PC-3 (cell line): ENCODE measurements around the gene PLXNA4. TPM values are rescaled to one million over a fixed set of nuclear protein-coding genes. Genes with fewer than 3 reads are reported as not detected.

ENCODE experiments used
- ATAC-seq: fragments of 200-7000 bp; cut with Tn5 transposase; 2 replicates; pipeline ENCODE4 v1.9.1; 2020; ENCODE audit warnings: mild to moderate bottlenecking, moderate library complexity
- BruUV-seq: library from RNA; stranded (reverse); fragments of 400-500 nt; replicated peaks from 2 replicates; lab custom pipeline; 2021; lab: Mats Ljungman, UMichigan
- CTCF ChIA-PET: fragments of 300-600 bp; sonication (Branson Sonifier 250); formaldehyde crosslinking; loops from one replicate; lab custom pipeline; 2022; ENCODE audit warnings: antibody characterized with exemption; lab: Charles Lee
- POLR2A ChIA-PET: fragments of 300-600 bp; sonication (Branson Sonifier 250); formaldehyde crosslinking; loops from one replicate; lab custom pipeline; 2022; ENCODE audit warnings: antibody characterized with exemption; ENCODE audit not compliant: unreplicated experiment; lab: Charles Lee
- DNase-seq: peaks from one replicate; pipeline ENCODE4 v3.0.0-alpha.2; 2015
- H2AFZ ChIP-seq: fragments of 300-600 bp; sonication (generic); 2 replicates; pipeline ENCODE4 v1.6.0; 2016; ENCODE audit warnings: antibody characterized with exemption, low read length
- H3F3A ChIP-seq: fragments of 300-600 bp; sonication (generic); one replicate; pipeline ENCODE4 v1.6.0; 2017; ENCODE audit warnings: antibody characterized with exemption, low read length, control low read depth, mild to moderate bottlenecking; ENCODE audit not compliant: unreplicated experiment
- H3K27ac ChIP-seq: fragments of 300-600 bp; sonication (generic); 2 replicates; pipeline ENCODE4 v1.5.1; 2016; ENCODE audit warnings: mild to moderate bottlenecking, low read length
- H3K27me3 ChIP-seq: fragments of 300-600 bp; sonication (generic); 2 replicates; pipeline ENCODE4 v1.6.1; 2016; ENCODE audit warnings: low read length, mixed read lengths
- H3K36me3 ChIP-seq: fragments of 300-600 bp; sonication (generic); 2 replicates; pipeline ENCODE4 v1.6.1; 2016; ENCODE audit warnings: low read depth, mixed run types, low read length, mixed read lengths
- H3K4me1 ChIP-seq: fragments of 300-600 bp; sonication (generic); 2 replicates; pipeline ENCODE4 v1.5.1; 2016; ENCODE audit warnings: low read length; ENCODE audit not compliant: insufficient read depth
- H3K4me2 ChIP-seq: fragments of 300-600 bp; sonication (generic); 2 replicates; pipeline ENCODE4 v1.6.0; 2016; ENCODE audit warnings: low read length
- H3K4me3 ChIP-seq: fragments of 300-600 bp; sonication (generic); 2 replicates; pipeline ENCODE4 v1.5.1; 2016; ENCODE audit warnings: mild to moderate bottlenecking, low read length, mixed read lengths
- H3K79me2 ChIP-seq: fragments of 300-600 bp; sonication (generic); 2 replicates; pipeline ENCODE4 v1.6.1; 2017; ENCODE audit warnings: low read length, mixed read lengths
- H3K9ac ChIP-seq: fragments of 300-600 bp; sonication (generic); 2 replicates; pipeline ENCODE4 v1.6.0; 2016; ENCODE audit warnings: mild to moderate bottlenecking, low read length
- H3K9me2 ChIP-seq: fragments of 300-600 bp; sonication (generic); replicated peaks from 2 replicates; pipeline ENCODE4 v1.6.1; 2016; ENCODE audit warnings: mixed run types, low read length, mixed read lengths
- H3K9me3 ChIP-seq: fragments of 300-600 bp; sonication (generic); 2 replicates; pipeline ENCODE4 v1.6.1; 2016; ENCODE audit warnings: low read length, mixed read lengths
- H4K20me1 ChIP-seq: fragments of 300-600 bp; sonication (generic); 2 replicates; pipeline ENCODE4 v1.6.1; 2016; ENCODE audit warnings: low read length, mixed read lengths
- EZH2 ChIP-seq: fragments of 300-600 bp; sonication (generic); IDR thresholded peaks from one replicate; pipeline ENCODE4 v1.6.1; 2017; ENCODE audit warnings: antibody characterized with exemption, mild to moderate bottlenecking, low read length; ENCODE audit not compliant: unreplicated experiment
- EZH2phosphoT487 ChIP-seq: fragments of 300-600 bp; sonication (generic); IDR thresholded peaks from 2 replicates; pipeline ENCODE4 v1.6.1; 2018; ENCODE audit warnings: mild to moderate bottlenecking, antibody characterized with exemption, low read length, borderline replicate concordance
- intact Hi-C: fragments of 100-400 bp; cut with micrococcal nuclease; formaldehyde crosslinking; loops from 2 replicates; pipeline ENCODE4 v1.9.0; 2023
- total RNA-seq: library from RNA; depleted of rRNA; stranded (reverse); fragments of >200 nt; gene quantifications from 2 replicates; pipeline ENCODE4 v1.2.3, GENCODE V29; 2014
- TF ChIP-seq, protein P1 (sequence below): fragments of 300-600 bp; sonication (generic); conservative IDR thresholded peaks from 2 replicates; pipeline ENCODE4 v1.5.1; 2017; ENCODE audit warnings: antibody characterized with exemption, low read depth, mild to moderate bottlenecking, low read length

PLXNA4 gene
- total RNA-seq, 1 experiment from 2014 or later, result 1.2 TPM

- Histone ChIP-seq H3K9me3 (no peaks in the 10 kb centered on the region), H3K27ac (no peak overlapping the region), H3F3A (no peaks in the 10 kb centered on the region), H2AFZ (no peak overlapping the region), H3K4me3 (no peak overlapping the region), H3K4me2 (no peak overlapping the region), H3K36me3 (no peaks in the 10 kb centered on the region), H3K27me3 (no peaks in the 10 kb centered on the region), H3K9ac (no peak overlapping the region), H3K4me1 (peaks cover 15% of the 10 kb centered on the region), H4K20me1 (no peaks in the 10 kb centered on the region), H3K9me2 (no peaks in the 10 kb centered on the region), H3K79me2 (no peaks in the 10 kb centered on the region)
- ChIA-PET CTCF (no interaction called here), POLR2A (no interaction called here)
- no peak for ATAC-seq
- intact Hi-C loops, result no loop called here
- BruUV-seq, result no TSS peak
- TF ChIP-seq, protein P1, sequence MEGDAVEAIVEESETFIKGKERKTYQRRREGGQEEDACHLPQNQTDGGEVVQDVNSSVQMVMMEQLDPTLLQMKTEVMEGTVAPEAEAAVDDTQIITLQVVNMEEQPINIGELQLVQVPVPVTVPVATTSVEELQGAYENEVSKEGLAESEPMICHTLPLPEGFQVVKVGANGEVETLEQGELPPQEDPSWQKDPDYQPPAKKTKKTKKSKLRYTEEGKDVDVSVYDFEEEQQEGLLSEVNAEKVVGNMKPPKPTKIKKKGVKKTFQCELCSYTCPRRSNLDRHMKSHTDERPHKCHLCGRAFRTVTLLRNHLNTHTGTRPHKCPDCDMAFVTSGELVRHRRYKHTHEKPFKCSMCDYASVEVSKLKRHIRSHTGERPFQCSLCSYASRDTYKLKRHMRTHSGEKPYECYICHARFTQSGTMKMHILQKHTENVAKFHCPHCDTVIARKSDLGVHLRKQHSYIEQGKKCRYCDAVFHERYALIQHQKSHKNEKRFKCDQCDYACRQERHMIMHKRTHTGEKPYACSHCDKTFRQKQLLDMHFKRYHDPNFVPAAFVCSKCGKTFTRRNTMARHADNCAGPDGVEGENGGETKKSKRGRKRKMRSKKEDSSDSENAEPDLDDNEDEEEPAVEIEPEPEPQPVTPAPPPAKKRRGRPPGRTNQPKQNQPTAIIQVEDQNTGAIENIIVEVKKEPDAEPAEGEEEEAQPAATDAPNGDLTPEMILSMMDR, result no peak
- no peak for TF ChIP-seq EZH2phosphoT487
- TF ChIP-seq EZH2, result no peak
- DNase-seq, result no peak
These were observed 24.8 kb downstream of the PLXNA4 start for GRCh38 chr7:132551439-132551838.

- ATAC-seq, result peak; percentile 79
- H3K9ac ChIP-seq, result no peak overlapping the region
- DNase-seq, result peak; percentile 79
- no peaks in the 10 kb centered on the region for H3K36me3 ChIP-seq
- H3K4me2 ChIP-seq, result no peak overlapping the region
- CTCF ChIA-PET, result no interaction called here
- peaks cover 19% of the 10 kb centered on the region for H3K4me1 ChIP-seq
- POLR2A ChIA-PET, result no interaction called here
- H2AFZ ChIP-seq, result no peak overlapping the region
- no TSS peak for BruUV-seq
- TF ChIP-seq, protein P1, result no peak
- no peak for TF ChIP-seq EZH2phosphoT487
- TF ChIP-seq EZH2, result no peak
- H3K9me3 ChIP-seq, result 0 out of 2 replicates have a peak, but pooled peaks cover 3% of the 10 kb centered on the region
- no peak overlapping the region for H3K4me3 ChIP-seq
- no peaks in the 10 kb centered on the region for H4K20me1 ChIP-seq
- no peak overlapping the region for H3K27ac ChIP-seq
- no peaks in the 10 kb centered on the region for H3K9me2 ChIP-seq
- no peaks in the 10 kb centered on the region for H3K79me2 ChIP-seq
- no peaks in the 10 kb centered on the region for H3F3A ChIP-seq
- no peaks in the 10 kb centered on the region for H3K27me3 ChIP-seq
- intact Hi-C loops, result no loop called here
These were observed 27.7 kb downstream of the PLXNA4 start for GRCh38 chr7:132548489-132549078.

DNA sequence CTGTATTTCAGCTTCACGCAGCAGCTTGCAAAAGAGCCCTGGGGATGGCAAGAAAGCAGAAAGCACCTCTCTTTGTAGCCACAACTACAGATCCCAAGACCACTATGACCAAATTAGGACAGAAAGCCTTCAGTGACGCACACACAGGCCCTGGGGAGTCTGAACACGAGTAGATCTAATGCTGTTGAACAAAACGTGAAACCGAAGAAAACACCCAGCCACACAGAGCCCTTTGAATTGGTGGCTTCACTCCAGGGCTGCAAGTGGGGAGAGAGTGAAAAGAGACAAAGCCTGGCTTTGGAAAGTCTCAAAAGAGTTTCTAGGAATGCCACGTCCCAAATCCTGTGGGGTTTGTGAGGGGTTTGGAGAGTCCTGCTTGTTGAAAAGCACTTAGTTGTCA is 28.4 kb downstream of the PLXNA4 start:
- no peak for ATAC-seq
- H2AFZ ChIP-seq, result no peak overlapping the region
- ChIA-PET POLR2A (no interaction called here), CTCF (no interaction called here)
- no peak overlapping the region for H3K27ac ChIP-seq
- H3K4me2 ChIP-seq, result no peak overlapping the region
- H3K9ac ChIP-seq, result no peak overlapping the region
- no peaks in the 10 kb centered on the region for H3K27me3 ChIP-seq
- no peaks in the 10 kb centered on the region for H3F3A ChIP-seq
- H3K79me2 ChIP-seq, result no peaks in the 10 kb centered on the region
- no peak overlapping the region for H3K4me3 ChIP-seq
- no TSS peak for BruUV-seq
- H3K36me3 ChIP-seq, result no peaks in the 10 kb centered on the region
- TF ChIP-seq EZH2phosphoT487, result no peak
- TF ChIP-seq EZH2, result no peak
- TF ChIP-seq, protein P1, result no peak
- H3K9me3 ChIP-seq, result 0 out of 2 replicates have a peak, but pooled peaks cover 3% of the 10 kb centered on the region
- intact Hi-C loops, result no loop called here
- H3K4me1 ChIP-seq, result peaks cover 19% of the 10 kb centered on the region
- H3K9me2 ChIP-seq, result no peaks in the 10 kb centered on the region
- no peak for DNase-seq
- no peaks in the 10 kb centered on the region for H4K20me1 ChIP-seq
